ENCODE data around the gene CLCN3. TPM values are rescaled to one million over a fixed set of nuclear protein-coding genes. Genes with fewer than 3 reads are reported as not detected.
A peak's percentile ranks its signal among the peaks of the same experiment; 100 is the strongest.

CLCN3 gene
- total and polyA plus RNA-seq, 9 of the 15 experiments (the other 6 are each of a cell fraction or from before 2014, with no cell fraction given), result 12.7 to 60.6 (median 38.5) TPM

- no peak for TF ChIP-seq ZBTB9 (CRISPR knock-in tag; IDR thresholded peaks at IDR 0.05)
- TF ChIP-seq ZNF584 (CRISPR knock-in tag; IDR thresholded peaks at IDR 0.05; ENCODE audit: low read depth), result no peak
- TF ChIP-seq E2F8 (IDR thresholded peaks at IDR 0.05; ENCODE audit: low read depth, partially characterized antibody), result no peak
- TF ChIP-seq TAL1 (IDR thresholded peaks at IDR 0.05), result peak; percentile 57
- TF ChIP-seq ZBTB43 (CRISPR knock-in tag; IDR thresholded peaks at IDR 0.05), result no peak
- peak; percentile 41; the same call in 1 of the 2 replicates for TF ChIP-seq FOXM1 (IDR thresholded peaks at IDR 0.05; ENCODE audit: low read depth)
- TF ChIP-seq FOXM1 (CRISPR knock-in tag; IDR thresholded peaks at IDR 0.05; ENCODE audit: low read depth), result no peak
- no peak for TF ChIP-seq ZNF444 (CRISPR knock-in tag; IDR thresholded peaks at IDR 0.05)
- no peak for TF ChIP-seq ZNF239 (CRISPR knock-in tag; IDR thresholded peaks at IDR 0.05)
- peak; percentile 25; the same call in 1 of the 2 replicates for TF ChIP-seq PKNOX1 (IDR thresholded peaks at IDR 0.05)
- TF ChIP-seq XRCC3 (IDR thresholded peaks at IDR 0.05), result no peak
- peak; percentile 71 for TF ChIP-seq NCOR1 (IDR thresholded peaks at IDR 0.05)
- no peak for TF ChIP-seq HDGF (IDR thresholded peaks at IDR 0.05)
- TF ChIP-seq POLR3G (IDR thresholded peaks at IDR 0.05; ENCODE audit: extremely low read depth, insufficient read length, insufficient replicate concordance), result no peak
- no peak for TF ChIP-seq DNMT1 (IDR thresholded peaks at IDR 0.05)
- TF ChIP-seq DPF2 (IDR thresholded peaks at IDR 0.05), result peak; percentile 94
These were observed 29.3 kb downstream of the CLCN3 start (continued) for GRCh38 chr4:169649545-169650226.

Measured in K562 (cell line).